HepG2 (cell line): ENCODE data around the gene NARF. TPM values are rescaled to one million over a fixed set of nuclear protein-coding genes. Genes with fewer than 3 reads are reported as not detected.

ENCODE experiments used
- ARID5B ChIP-seq: IDR thresholded peaks from 2 replicates; pipeline ENCODE4 v1.4.0; 2020; ENCODE audit warnings: mild to moderate bottlenecking, missing genetic modification reagents
- CERS6 ChIP-seq: sonication (generic); formaldehyde crosslinking; IDR thresholded peaks from 2 replicates; pipeline ENCODE4 v1.5.0; 2020; ENCODE audit warnings: missing genetic modification reagents
- FOXA1 ChIP-seq, 2 experiments: fragments of 450-650 bp in 1 of 2; sonication (generic) in 1 of 2; formaldehyde crosslinking in 1 of 2; IDR thresholded peaks; 2 replicates each; pipeline versions ENCODE4 v1.4.0 to v1.6.1; 2016 to 2020; ENCODE audit warnings: missing genetic modification reagents in 1 of 2
- FOXK1 ChIP-seq: sonication (generic); formaldehyde crosslinking; IDR thresholded peaks from 2 replicates; pipeline ENCODE4 v1.4.0; 2020; ENCODE audit warnings: low read depth, missing genetic modification reagents, borderline replicate concordance
- GPBP1L1 ChIP-seq: sonication (generic); formaldehyde crosslinking; IDR thresholded peaks from 2 replicates; pipeline ENCODE4 v1.5.0; 2020; ENCODE audit warnings: mild to moderate bottlenecking, missing genetic modification reagents
- IRF1 ChIP-seq: sonication (generic); formaldehyde crosslinking; IDR thresholded peaks from 2 replicates; pipeline ENCODE4 v1.4.0; 2020; ENCODE audit warnings: low read depth, mild to moderate bottlenecking, missing genetic modification reagents
- JUN ChIP-seq: sonication (generic); formaldehyde crosslinking; IDR thresholded peaks from 2 replicates; pipeline ENCODE4 v1.4.0; 2020; ENCODE audit warnings: mild to moderate bottlenecking, missing genetic modification reagents
- KDM3A ChIP-seq: IDR thresholded peaks from 2 replicates; pipeline ENCODE4 v1.6.1; 2018; ENCODE audit warnings: low read depth, missing compliant biosample characterization
- KDM4B ChIP-seq: sonication (generic); formaldehyde crosslinking; IDR thresholded peaks from 2 replicates; pipeline ENCODE4 v1.4.0; 2020; ENCODE audit warnings: missing genetic modification reagents
- KLF12 ChIP-seq: sonication (generic); formaldehyde crosslinking; IDR thresholded peaks from 2 replicates; pipeline ENCODE4 v1.4.0; 2020; ENCODE audit warnings: missing genetic modification reagents, borderline replicate concordance
- MAFK ChIP-seq, 2 experiments: IDR thresholded peaks in 1 of 2; conservative IDR thresholded peaks in 1 of 2; 2 replicates each; pipeline ENCODE4 v1.6.1; 2011; ENCODE audit warnings: improper control_type of control experiment in 2 of 2, low read length in 2 of 2
- NR3C1 ChIP-seq: sonication (generic); formaldehyde crosslinking; IDR thresholded peaks from 2 replicates; pipeline ENCODE4 v1.4.0; 2020; ENCODE audit warnings: missing genetic modification reagents
- RAD21 ChIP-seq: fragments of 450-650 bp; formaldehyde crosslinking; IDR thresholded peaks from 2 replicates; pipeline ENCODE4 v1.5.0; 2020; ENCODE audit warnings: mild to moderate bottlenecking
- RBAK ChIP-seq: sonication (generic); formaldehyde crosslinking; IDR thresholded peaks from 2 replicates; pipeline ENCODE4 v1.5.1; 2020; ENCODE audit warnings: mild to moderate bottlenecking, missing genetic modification reagents
- RFXANK ChIP-seq: IDR thresholded peaks from 2 replicates; pipeline ENCODE4 v1.6.1; 2016
- TBL1XR1 ChIP-seq: fragments of 150-350 bp; IDR thresholded peaks from 2 replicates; pipeline ENCODE4 v1.6.1; 2014; ENCODE audit warnings: borderline replicate concordance, low read length; ENCODE audit not compliant: partially characterized antibody
- YEATS4 ChIP-seq: sonication (generic); formaldehyde crosslinking; IDR thresholded peaks from 2 replicates; pipeline ENCODE4 v1.4.0; 2020; ENCODE audit warnings: missing genetic modification reagents, borderline replicate concordance
- ZNF17 ChIP-seq: sonication (generic); formaldehyde crosslinking; IDR thresholded peaks from 2 replicates; pipeline ENCODE4 v1.5.0; 2020; ENCODE audit warnings: mild to moderate bottlenecking, missing genetic modification reagents
- ZNF513 ChIP-seq: sonication (generic); formaldehyde crosslinking; conservative IDR thresholded peaks from 2 replicates; pipeline ENCODE4 v1.5.0; 2020; ENCODE audit warnings: missing genetic modification reagents
- ZNF816 ChIP-seq: sonication (generic); formaldehyde crosslinking; IDR thresholded peaks from 2 replicates; pipeline ENCODE4 v1.8.0; 2022; ENCODE audit warnings: missing genetic modification reagents, mild to moderate bottlenecking, borderline replicate concordance
- polyA plus RNA-seq, 8 experiments: library from polyadenylated mRNA; depleted of rRNA in 3 of 8; stranded (reverse) in 7 of 8; unstranded in 1 of 8; fragments of >200 nt; fragmentation: Illumina TruSeq in 4 of 8; extraction: Trizol in 4 of 8; gene quantifications; 2 replicates each; pipeline versions ENCODE4 v1.2.1 to v1.2.3, GENCODE V29; 2011 to 2016; ENCODE audit warnings: low read depth in 4 of 8, missing spikeins in 1 of 8, mixed read lengths in 1 of 8; ENCODE audit not compliant: insufficient read depth in 1 of 8
- total RNA-seq, 5 experiments: library from RNA; depleted of rRNA; stranded (reverse); fragments of >200 nt; fragmentation: Illumina TruSeq; extraction: Trizol; gene quantifications; 2 replicates each; pipeline ENCODE4 v1.2.3, GENCODE V29; 2016; ENCODE audit warnings: low read depth in 1 of 5

The NARF gene
- total and polyA plus RNA-seq, 2 of the 13 experiments (the other 11 are each of a cell fraction or from before 2014, with no cell fraction given), result 61.1 to 144 TPM

- TF ChIP-seq MAFK (conservative IDR thresholded peaks at IDR 0.05 in 1 of 2, IDR thresholded peaks at IDR 0.05 in 1 of 2; ENCODE audit: low read length in 2 of 2) (no peak), RAD21 (CRISPR knock-in tag) (peak; percentile 82), ZNF513 (no peak), NR3C1 (CRISPR knock-in tag) (no peak), FOXA1 (IDR thresholded peaks at IDR 0.05) (no peak), FOXA1 (CRISPR knock-in tag; IDR thresholded peaks at IDR 0.05) (no peak), RFXANK (CRISPR knock-in tag) (peak; percentile 56; the same call in 1 of the 2 replicates), RBAK (CRISPR knock-in tag) (peak; percentile 59; the same call in 1 of the 2 replicates), KLF12 (CRISPR knock-in tag) (peak; percentile 97), GPBP1L1 (no peak), CERS6 (CRISPR knock-in tag) (peak; percentile 42; the same call in 1 of the 2 replicates), ARID5B (CRISPR knock-in tag) (peak; percentile 72), JUN (no peak), YEATS4 (CRISPR knock-in tag) (peak; percentile 63; the same call in 1 of the 2 replicates), TBL1XR1 (no peak), ZNF17 (CRISPR knock-in tag) (peak; percentile 82; the same call in 1 of the 2 replicates), KDM4B (CRISPR knock-in tag) (peak; percentile 94; the same call in 1 of the 2 replicates), IRF1 (CRISPR knock-in tag) (no peak; the same call in 1 of the 2 replicates), ZNF816 (CRISPR knock-in tag) (peak; percentile 93), FOXK1 (CRISPR knock-in tag) (peak; percentile 88; the same call in 1 of the 2 replicates), KDM3A (CRISPR knock-in tag) (peak; percentile 79)
Measured at GRCh38 chr17:82414548-82415281, 43.8 kb upstream of the NARF start (continued).
